ENCODE results near the gene PHKG1. TPM values are rescaled to one million over a fixed set of nuclear protein-coding genes. Genes with fewer than 3 reads are reported as not detected.
A peak's percentile ranks its signal among the peaks of the same experiment; 100 is the strongest.

PHKG1 gene
- total and polyA plus RNA-seq, 10 of the 15 experiments (the other 5 are each of a cell fraction or from before 2014, with no cell fraction given), result 0.08 to 1.6 (median 0.44) TPM

- TF ChIP-seq USF2 (IDR thresholded peaks at IDR 0.05; ENCODE audit: borderline replicate concordance, low read depth, low read length), result peak; percentile 50; the same call in 1 of the 2 replicates
- peak; percentile 78 for TF ChIP-seq MXI1 (IDR thresholded peaks at IDR 0.05; ENCODE audit: low read depth, low read length)
- no peak for TF ChIP-seq CTCF (IDR thresholded peaks at IDR 0.05 in 2 of 3, conservative IDR thresholded peaks at IDR 0.05 in 1 of 3; ENCODE audit: control insufficient read depth in 2 of 3, extremely low read depth in 1 of 3, insufficient read depth in 1 of 3, low read depth in 3 of 3, low read length in 3 of 3)
- peak; percentile 77 for TF ChIP-seq MAX (IDR thresholded peaks at IDR 0.05; ENCODE audit: low read depth, low read length)
- peak; percentile 84 for TF ChIP-seq PML (IDR thresholded peaks at IDR 0.05; ENCODE audit: low read length)
- TF ChIP-seq YY1 (IDR thresholded peaks at IDR 0.05; ENCODE audit: low read depth, low read length), result peak; percentile 82
- 0 out of 4 replicates have a peak, but pooled peaks of 1 of the 2 experiments have one; percentile 6 for TF ChIP-seq EP300 (IDR thresholded peaks at IDR 0.05; ENCODE audit: borderline replicate concordance in 1 of 2, control insufficient read depth in 1 of 2, low read depth in 2 of 2, low read length in 2 of 2)
- TF ChIP-seq CBX5 (IDR thresholded peaks at IDR 0.05; ENCODE audit: low read depth), result peak; percentile 88; the same call in 1 of the 2 replicates
- 0 out of 2 replicates have a peak, but pooled peaks have one; percentile 35 for TF ChIP-seq ATF2 (IDR thresholded peaks at IDR 0.05; ENCODE audit: low read length)
Observed at GRCh38 chr7:56106108-56107073, 13.6 kb upstream of the PHKG1 start, which contains the start of gene CHCHD2 (continued).
